ENCODE results near the gene SLC16A6.

Gene SLC16A6

DNA sequence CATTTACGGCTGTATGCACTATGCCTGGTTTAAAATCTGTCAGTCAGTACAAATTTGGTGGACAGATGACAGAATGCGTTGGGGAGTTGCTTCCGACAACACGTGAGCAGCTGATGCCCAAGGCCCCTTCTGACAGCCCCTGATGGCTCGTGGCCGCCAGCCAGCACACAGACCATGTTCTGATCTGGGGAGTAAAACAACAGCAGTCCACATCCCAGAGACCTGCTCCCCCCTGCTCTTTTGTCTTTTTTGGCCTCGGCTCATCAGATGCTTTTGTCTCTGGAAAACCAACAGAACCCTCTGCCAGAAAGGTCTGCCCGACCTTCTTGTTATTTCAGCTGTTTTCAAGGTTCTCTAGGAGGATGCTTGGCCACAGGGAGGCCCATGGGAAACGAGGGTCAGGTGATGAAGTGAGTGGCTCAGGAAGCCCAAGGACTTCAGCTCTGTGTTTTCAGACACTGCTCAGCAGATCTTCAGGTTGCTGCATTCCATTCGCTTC lies 11.2 kb upstream of the SLC16A6 start:
- no peak for TF ChIP-seq GATA1 (IDR thresholded peaks at IDR 0.05; ENCODE audit: low read depth, low read length)
- TF ChIP-seq POLR2A (IDR thresholded peaks at IDR 0.05; ENCODE audit: low read length) = no peak
- DNase-seq = no peak

DNA sequence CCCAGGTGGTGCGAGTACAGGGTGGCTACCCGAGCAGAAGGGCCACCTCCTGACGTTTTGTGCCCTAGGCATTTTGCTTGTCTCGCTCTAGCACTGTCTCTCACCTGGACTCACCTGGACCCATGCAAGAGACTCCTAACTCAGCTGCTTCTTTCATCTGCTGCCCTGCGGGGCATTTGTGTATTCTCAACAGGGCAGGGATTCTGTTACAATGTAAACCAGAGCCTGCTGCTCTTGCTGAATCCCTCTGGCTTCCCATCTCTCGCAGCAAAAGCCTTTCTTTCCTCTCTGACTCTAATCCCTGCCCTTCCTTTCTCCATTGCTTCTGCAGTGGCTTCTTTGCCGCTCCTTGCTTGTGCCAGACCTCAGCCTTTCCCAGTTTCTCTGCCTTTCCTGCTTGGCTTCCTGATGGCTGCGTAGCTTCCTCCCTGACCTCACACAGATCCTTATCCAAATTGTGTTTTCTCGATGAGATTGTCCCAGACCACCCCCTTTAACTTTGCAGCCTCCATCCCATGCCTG lies 10.6 kb upstream of the SLC16A6 start:
- no peak for DNase-seq
- no peak for TF ChIP-seq GATA1 (IDR thresholded peaks at IDR 0.05; ENCODE audit: low read depth, low read length)

DNA sequence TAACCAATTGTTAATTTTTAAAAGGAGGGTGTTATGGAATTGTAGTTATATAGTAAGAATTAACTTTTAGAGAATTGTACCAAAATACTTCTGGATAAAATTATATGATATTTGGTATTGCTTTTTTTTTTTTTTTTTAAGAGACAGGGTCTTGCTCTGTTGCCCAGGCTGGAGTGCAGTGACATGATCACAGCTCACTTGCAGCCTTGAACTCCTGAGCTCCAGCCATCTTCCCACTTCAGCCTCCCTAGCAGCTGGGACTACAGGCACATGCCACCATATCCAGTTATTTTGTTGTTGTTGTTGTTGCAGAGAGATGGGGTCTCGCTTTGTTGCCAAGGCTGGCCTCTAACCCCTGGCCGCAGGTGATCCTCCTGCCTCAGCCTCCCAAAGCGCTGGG lies 8.9 kb upstream of the SLC16A6 start:
- no peak for DNase-seq
- no peak for TF ChIP-seq GATA1 (IDR thresholded peaks at IDR 0.05; ENCODE audit: low read depth, low read length)
- TF ChIP-seq POLR2A (IDR thresholded peaks at IDR 0.05; ENCODE audit: low read length) = no peak

DNA sequence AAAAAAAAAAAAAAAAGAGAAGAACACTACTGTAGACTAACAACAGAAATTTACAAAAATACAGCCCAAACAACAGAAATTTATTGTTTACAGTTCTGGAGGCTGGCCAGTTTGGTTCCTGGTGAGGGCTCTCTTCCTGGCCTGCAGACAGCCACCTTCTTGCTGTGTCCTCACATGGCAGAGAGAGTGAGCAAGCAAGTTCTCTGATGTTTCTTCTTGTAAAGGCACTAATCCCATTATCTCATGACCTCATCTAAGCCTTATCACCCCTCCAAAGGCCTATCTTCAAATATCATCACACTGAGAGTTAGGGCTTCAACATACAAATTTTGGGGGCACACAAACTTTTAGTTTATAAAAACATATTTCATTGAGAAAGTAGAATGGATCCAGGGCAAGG lies 7.7 kb upstream of the SLC16A6 start:
- no peak for DNase-seq
- TF ChIP-seq POLR2A (IDR thresholded peaks at IDR 0.05; ENCODE audit: low read length) = no peak
- TF ChIP-seq GATA1 (IDR thresholded peaks at IDR 0.05; ENCODE audit: low read depth, low read length) = no peak

DNA sequence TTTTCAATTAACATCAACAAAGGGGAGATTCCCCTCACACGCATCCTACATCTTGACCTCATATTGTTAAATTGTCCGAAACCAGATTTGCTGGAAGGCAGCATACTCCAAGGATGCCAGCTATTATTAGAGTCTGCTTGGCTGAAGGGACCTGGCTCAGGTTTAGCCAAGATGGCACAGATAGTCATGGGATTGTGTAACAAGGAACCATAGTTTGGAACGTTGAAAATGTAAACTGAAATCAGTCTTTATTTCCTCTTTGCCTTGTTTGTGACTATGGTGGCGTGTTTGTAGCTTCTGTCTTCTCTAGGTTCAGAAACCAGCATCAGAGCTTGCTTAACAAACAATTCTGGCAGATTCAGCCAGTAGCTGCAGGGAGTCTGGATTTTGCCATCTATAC lies 6.3 kb upstream of the SLC16A6 start:
- TF ChIP-seq POLR2A (IDR thresholded peaks at IDR 0.05; ENCODE audit: low read length) (no peak), GATA1 (IDR thresholded peaks at IDR 0.05; ENCODE audit: low read depth, low read length) (no peak)
- DNase-seq = no peak

DNA sequence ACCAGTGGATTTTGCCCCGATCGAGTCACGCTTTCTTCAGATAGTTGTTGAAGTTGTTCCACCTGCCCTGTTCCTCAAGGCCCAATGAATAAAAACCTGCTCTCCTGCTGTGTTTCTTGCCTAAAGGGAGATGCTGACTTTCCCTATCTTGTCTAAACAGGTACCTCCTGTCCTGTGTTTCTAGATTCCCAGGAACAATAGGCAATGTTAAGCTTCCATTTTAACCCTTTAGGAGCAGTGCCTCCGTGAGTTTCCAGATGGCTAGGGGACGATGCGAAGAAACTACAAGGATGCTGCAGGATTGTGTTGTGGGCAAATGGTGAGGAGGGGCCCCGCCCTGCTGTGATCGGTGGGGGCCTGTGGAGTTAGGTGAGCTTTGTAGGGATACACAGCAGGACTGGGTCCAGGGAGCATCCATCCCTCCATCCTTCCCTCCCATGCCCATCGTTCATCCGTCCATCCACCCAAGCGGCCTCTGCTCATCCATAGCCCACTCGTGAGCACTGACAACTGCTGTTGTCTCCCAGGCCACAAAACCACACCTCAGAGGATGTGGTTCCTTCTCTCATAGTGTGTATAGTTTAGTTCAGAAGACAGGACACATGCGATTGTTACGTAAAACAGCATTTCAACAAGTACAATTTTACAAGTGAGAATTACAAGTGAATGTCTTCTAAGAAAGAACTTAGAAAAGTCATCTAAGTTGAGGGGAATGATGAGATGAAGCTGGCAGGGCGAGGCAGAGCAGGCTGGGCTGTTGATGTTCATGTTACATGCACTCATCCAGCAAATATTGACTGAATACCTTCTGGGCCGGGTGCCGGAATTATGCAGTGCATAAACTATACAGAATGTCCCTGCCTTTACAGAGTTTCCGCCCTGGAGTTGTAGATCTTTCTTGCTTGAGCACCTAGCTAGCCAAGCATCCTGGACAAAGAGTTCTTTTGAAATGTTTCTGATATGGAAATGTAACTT lies 5.6 kb upstream of the SLC16A6 start:
- DNase-seq = no peak
- TF ChIP-seq POLR2A (IDR thresholded peaks at IDR 0.05; ENCODE audit: low read length) = no peak
- TF ChIP-seq GATA1 (IDR thresholded peaks at IDR 0.05; ENCODE audit: low read depth, low read length) = no peak

DNA sequence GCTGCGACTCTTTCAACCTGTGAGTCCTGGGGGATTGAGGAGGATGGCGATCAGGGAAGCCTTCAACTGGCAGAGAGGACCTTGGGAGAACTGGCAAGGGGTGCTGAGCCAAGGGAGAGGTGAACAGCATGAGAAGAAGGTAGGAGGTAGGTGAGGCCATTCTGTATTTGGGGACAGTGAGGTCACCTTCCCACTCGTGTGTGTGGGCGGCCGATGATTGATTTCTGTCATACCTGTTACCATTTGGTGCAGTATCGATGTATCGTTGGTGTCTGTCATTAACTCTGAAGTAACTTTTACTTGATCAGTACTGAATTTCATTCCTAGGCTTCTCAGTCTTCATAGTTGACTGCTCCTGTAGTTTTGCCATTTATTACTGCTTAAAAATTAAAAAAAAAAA lies 4.2 kb upstream of the SLC16A6 start:
- no peak for TF ChIP-seq GATA1 (IDR thresholded peaks at IDR 0.05; ENCODE audit: low read depth, low read length)
- TF ChIP-seq POLR2A (IDR thresholded peaks at IDR 0.05; ENCODE audit: low read length) = no peak
- DNase-seq = no peak

DNA sequence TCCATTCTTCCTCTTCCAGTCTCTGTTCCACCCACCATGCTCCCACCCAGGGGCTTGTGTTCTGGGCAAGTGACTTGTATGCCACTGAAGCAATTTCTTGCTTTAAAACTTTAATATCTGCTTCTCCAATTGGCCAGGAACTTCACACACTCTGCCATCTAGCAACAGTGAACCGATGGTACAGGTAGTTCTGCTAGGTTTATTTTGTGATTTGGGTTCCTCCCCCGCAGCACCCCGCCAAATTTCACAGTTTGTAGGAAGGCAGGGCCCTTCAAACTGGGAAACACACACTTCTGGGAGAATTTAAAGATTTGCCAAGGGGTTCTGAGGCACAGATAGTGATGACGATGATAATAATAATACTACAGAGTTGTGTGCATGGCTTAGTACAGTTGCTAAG lies 3.7 kb upstream of the SLC16A6 start:
- DNase-seq = no peak
- TF ChIP-seq POLR2A (IDR thresholded peaks at IDR 0.05; ENCODE audit: low read length) = no peak
- no peak for TF ChIP-seq GATA1 (IDR thresholded peaks at IDR 0.05; ENCODE audit: low read depth, low read length)

DNA sequence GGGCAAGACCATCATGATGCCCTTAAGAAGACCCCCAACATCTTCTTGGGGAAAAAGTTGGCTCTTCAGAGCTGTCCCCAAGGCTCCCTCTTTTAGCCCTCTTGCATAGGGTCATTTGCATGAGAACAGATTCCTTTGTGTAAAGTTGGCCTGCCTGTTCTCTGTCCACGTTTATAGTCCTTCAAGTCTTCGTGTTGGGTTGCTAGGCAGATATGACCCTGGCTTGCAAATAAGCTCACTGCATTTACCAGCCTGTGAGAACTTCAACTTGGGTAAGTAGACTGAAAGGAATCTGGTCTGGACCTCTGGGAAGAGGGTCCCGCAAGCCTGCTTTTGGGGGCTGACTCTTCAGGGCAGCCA lies 3.2 kb upstream of the SLC16A6 start:
- DNase-seq = no peak

DNA sequence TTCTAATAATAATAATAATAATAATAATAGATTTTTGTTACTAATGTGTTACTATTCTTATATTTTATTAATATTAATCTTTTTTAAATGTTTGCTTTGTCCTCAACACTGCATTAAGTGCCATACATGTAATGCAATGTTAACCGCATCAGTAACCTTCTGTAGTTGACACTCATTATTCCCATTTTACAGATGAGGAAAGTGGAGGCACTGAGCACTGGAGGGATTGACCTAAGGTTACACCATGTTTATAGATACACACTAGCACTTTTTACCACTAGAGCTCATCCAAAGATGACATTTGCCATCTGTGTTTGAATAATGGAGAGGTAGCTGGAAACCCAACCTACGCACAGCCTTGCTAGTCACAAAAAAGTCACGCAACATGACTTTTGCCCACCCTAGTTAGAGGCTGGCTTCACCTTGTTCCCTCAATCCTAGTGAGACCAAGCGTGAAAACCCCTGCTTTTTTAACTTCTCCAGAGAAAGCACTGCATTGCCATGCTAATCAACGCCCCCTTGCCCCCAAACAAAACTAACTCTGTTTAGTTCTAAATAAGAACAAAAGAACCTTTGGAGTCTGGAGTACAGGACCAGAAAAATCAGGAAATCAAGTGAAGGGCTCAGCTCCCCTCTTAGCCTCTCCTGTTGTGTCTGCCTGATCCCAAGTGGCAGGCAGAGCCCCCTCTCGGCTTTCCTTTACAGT lies 2.7 kb upstream of the SLC16A6 start:
- DNase-seq = no peak
- no peak for TF ChIP-seq GATA1 (IDR thresholded peaks at IDR 0.05; ENCODE audit: low read depth, low read length)
- no peak for TF ChIP-seq POLR2A (IDR thresholded peaks at IDR 0.05; ENCODE audit: low read length)

More for the DNA sequence above, 3.2 kb upstream of the SLC16A6 start:
- TF ChIP-seq POLR2A (IDR thresholded peaks at IDR 0.05; ENCODE audit: low read length) (no peak), GATA1 (IDR thresholded peaks at IDR 0.05; ENCODE audit: low read depth, low read length) (no peak)

DNA sequence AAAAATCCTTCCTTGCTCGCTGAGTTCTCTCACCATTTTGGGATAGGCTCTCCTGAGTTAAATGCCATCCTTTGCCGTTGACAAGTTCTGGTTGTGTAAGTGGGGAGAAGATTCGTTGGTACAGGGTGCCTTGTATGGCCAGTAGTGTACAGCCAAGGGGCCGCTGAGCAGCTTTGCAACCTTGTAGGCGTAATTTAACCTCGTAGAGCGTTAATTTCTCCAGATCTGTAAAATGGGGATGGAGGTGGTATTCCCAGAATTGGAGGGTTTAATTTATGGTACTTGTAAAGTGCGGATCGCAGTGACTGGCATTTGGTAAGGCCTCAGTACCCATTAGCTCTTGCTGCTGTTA lies 1.7 kb upstream of the SLC16A6 start:
- TF ChIP-seq GATA1 (IDR thresholded peaks at IDR 0.05; ENCODE audit: low read depth, low read length) (no peak), POLR2A (IDR thresholded peaks at IDR 0.05; ENCODE audit: low read length) (no peak)
- no peak for DNase-seq

DNA sequence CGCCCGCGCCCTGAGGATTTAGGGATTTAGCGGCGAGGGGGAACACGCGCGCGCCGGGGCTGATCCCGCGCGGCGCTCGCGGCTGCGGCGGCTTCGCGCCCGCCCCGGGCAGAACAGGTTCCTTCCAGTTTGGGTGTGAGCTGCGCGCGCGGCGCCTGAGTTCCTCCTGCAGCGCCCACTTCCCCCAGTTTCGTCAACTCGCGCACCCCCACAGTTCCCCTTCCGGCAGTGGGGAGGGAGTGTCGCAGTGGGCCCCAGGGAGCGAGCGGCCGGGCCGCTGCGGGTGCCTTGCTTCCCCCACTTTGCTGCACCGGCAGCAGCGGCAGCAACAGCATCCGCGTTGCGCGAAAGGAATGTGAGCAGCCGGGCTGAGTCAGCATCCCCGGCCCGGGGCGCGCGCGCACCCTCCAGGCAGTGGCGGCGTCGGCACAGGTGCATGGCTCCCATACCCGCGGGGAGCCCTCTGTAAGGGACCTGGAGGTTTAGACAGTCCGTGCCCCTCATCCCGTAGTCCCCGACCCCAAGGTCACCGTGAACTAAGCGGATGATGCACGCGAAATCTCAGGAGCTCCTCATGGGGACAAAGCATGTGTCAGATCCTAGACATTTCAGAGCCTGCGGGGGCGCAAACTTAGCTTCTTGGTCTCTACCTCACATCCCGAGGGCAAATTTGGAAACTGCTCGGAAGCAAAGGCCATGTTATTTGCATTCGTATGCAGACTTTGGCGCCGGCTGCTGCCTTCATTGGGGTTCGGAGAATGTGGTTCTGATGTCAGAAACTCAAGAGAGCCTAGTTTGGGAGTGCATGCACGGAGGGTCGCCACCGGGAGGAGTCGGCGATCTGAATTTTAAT lies 1.1 kb upstream of the SLC16A6 start:
- no peak for TF ChIP-seq POLR2A (IDR thresholded peaks at IDR 0.05; ENCODE audit: low read length)
- TF ChIP-seq GATA1 (IDR thresholded peaks at IDR 0.05; ENCODE audit: low read depth, low read length) = no peak
- peak; percentile 76 to 81 for DNase-seq

DNA sequence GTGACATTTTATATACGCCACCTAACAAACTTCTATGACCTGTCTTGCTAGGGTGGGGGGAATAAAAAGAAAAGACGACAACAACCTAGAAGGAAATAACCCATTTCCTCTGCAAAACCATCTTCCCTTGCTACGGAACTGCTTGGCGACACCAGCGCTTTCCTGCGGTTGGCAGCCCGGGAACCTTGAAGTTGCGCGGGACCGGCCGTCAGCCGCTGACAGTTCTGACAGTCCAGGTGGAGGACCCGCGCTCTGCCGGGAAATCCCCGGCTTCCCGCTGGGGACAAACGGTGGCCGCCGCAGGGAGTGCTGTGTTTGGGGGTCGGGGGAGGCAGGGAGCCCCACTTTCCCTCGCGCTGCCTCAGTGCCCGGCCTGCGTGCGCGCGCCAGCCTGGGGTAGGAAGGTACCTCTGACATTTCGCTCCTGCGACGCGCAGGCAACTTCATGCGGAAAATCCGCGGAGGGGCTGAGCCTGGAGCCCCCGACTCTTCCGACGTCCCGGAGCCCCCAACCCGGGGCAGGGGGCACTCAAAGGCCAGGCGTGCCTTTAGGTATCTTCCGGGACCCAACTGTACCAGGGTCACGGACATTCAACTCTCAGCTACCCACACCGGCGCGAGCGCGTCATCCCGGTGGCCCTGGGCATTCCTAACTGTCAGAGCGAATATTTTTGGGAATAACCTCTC lies 516 bp downstream of the SLC16A6 start:
- DNase-seq = peak in 1 of 2 experiments; percentile 34
- TF ChIP-seq POLR2A (IDR thresholded peaks at IDR 0.05; ENCODE audit: low read length) (no peak), GATA1 (IDR thresholded peaks at IDR 0.05; ENCODE audit: low read depth, low read length) (no peak)

Measured in erythroblast (primary cell).